ENCODE results near the gene KDM1A.

The KDM1A gene

GRCh38 chr1:23083714-23084480, 64.6 kb downstream of the KDM1A start:
- H3K27ac ChIP-seq, result no peak overlapping the region
- no peak for TF ChIP-seq CTCF (IDR thresholded peaks at IDR 0.05)
- TF ChIP-seq ZFX (IDR thresholded peaks at IDR 0.05; ENCODE audit: borderline replicate concordance), result no peak

GRCh38 chr1:23084880-23085279, 65.6 kb downstream of the KDM1A start:
- no peak overlapping the region for H3K27ac ChIP-seq

GRCh38 chr1:23085696-23086095, 66.4 kb downstream of the KDM1A start:
- TF ChIP-seq CTCF (IDR thresholded peaks at IDR 0.05) (no peak), ZFX (IDR thresholded peaks at IDR 0.05; ENCODE audit: borderline replicate concordance) (no peak)
- no peak overlapping the region for H3K27ac ChIP-seq

More at GRCh38 chr1:23084880-23085279, 65.6 kb downstream of the KDM1A start:
- TF ChIP-seq CTCF (IDR thresholded peaks at IDR 0.05) (no peak), ZFX (IDR thresholded peaks at IDR 0.05; ENCODE audit: borderline replicate concordance) (no peak)

GRCh38 chr1:23088027-23088426, 68.8 kb downstream of the KDM1A start:
- no peak overlapping the region for H3K27ac ChIP-seq
- no peak for TF ChIP-seq CTCF (IDR thresholded peaks at IDR 0.05)
- no peak for TF ChIP-seq ZFX (IDR thresholded peaks at IDR 0.05; ENCODE audit: borderline replicate concordance)

GRCh38 chr1:23090056-23090455, 70.8 kb downstream of the KDM1A start:
- H3K27ac ChIP-seq, result no peak overlapping the region
- no peak for TF ChIP-seq CTCF (IDR thresholded peaks at IDR 0.05)
- TF ChIP-seq ZFX (IDR thresholded peaks at IDR 0.05; ENCODE audit: borderline replicate concordance), result no peak

GRCh38 chr1:23091545-23091944, 72.3 kb downstream of the KDM1A start:
- no peak overlapping the region for H3K27ac ChIP-seq
- TF ChIP-seq CTCF (IDR thresholded peaks at IDR 0.05), result no peak
- TF ChIP-seq ZFX (IDR thresholded peaks at IDR 0.05; ENCODE audit: borderline replicate concordance), result no peak

- no peak overlapping the region for H3K27ac ChIP-seq
- TF ChIP-seq CTCF (IDR thresholded peaks at IDR 0.05), result no peak
- TF ChIP-seq ZFX (IDR thresholded peaks at IDR 0.05; ENCODE audit: borderline replicate concordance), result no peak
These were observed 73.2 kb downstream of the KDM1A start for GRCh38 chr1:23092447-23092846.
